AG09309 (cell line): ENCODE measurements around the gene RBMS3.

ENCODE experiments used
- DNase-seq: peaks from one replicate; pipeline ENCODE4 v3.0.0-alpha.2; 2010; ENCODE audit warnings: low read depth
- H3K4me3 ChIP-seq: 2 replicates; pipeline ENCODE4 v1.5.1; 2011; ENCODE audit warnings: mild to moderate bottlenecking, low read depth, low read length, moderate library complexity; ENCODE audit not compliant: control insufficient read depth
- CTCF ChIP-seq: IDR thresholded peaks from 2 replicates; pipeline ENCODE4 v1.5.1; 2011; ENCODE audit warnings: mild to moderate bottlenecking, low read depth, low read length, inconsistent platforms; ENCODE audit not compliant: insufficient read depth, control insufficient read depth; ENCODE audit errors: missing control alignments

The RBMS3 gene

GRCh38 chr3:29827756-29828155, 546.9 kb downstream of the RBMS3 start:
- no peak for DNase-seq
- no peak overlapping the region for H3K4me3 ChIP-seq
- TF ChIP-seq CTCF = no peak

DNA sequence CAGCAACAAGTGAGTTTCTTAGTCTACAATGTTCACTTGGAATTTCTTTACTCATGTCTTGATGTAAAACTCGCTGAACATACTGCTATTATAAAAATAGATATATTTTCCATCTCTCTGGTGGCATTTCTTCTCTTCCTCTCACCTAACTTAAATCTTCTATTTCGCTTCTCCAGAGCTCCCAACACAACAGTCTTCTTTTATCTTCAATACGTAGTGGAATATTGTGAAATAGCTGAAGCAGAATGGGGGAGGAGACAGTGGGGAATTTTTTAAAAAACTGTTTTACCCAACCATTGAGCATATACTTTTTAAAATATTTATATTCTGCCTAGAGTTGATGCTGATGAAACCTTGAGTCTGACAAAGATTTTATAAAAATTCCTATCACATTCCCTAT, 548.5 kb downstream of the RBMS3 start:
- H3K4me3 ChIP-seq = no peak overlapping the region
- TF ChIP-seq CTCF = no peak
- DNase-seq = no peak

DNA sequence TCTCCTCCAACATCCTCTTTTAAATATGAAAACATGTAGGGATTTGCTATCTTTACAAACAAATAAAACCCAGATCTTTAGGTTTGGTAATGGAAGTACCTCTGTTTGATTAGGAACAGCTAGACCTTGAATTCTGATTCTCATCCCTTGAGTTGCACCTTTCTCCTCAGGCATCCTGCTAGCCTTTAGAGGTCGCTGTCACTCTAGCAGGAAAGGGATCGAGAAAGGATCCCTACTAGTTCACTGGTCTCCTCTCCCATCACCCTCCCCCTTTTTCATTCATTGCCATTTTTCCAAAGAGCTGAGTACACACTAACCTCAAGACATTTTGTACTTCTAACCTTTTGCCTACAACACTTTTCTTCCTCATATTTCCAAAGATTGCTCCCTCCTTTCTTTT, 569.8 kb downstream of the RBMS3 start:
- TF ChIP-seq CTCF = no peak
- no peak overlapping the region for H3K4me3 ChIP-seq
- DNase-seq = no peak

DNA sequence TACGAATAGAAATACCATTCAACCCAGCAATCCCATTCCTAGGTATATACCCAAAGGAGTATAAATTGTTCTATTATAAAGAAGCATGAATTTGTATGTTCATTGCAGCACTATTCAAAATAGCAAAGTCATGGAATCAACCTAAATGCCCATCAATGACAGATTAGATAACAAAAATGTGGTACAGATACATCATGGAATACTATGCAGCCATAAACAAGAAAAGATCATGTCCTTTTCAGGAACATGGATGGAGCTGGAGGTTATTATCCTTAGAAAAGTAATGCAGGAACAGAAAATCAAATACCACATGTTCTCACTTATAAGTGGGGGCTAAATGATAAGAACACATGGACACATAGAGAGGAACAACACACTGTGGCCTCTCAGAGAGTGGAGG, 571.9 kb downstream of the RBMS3 start:
- DNase-seq = no peak
- TF ChIP-seq CTCF = no peak

DNA sequence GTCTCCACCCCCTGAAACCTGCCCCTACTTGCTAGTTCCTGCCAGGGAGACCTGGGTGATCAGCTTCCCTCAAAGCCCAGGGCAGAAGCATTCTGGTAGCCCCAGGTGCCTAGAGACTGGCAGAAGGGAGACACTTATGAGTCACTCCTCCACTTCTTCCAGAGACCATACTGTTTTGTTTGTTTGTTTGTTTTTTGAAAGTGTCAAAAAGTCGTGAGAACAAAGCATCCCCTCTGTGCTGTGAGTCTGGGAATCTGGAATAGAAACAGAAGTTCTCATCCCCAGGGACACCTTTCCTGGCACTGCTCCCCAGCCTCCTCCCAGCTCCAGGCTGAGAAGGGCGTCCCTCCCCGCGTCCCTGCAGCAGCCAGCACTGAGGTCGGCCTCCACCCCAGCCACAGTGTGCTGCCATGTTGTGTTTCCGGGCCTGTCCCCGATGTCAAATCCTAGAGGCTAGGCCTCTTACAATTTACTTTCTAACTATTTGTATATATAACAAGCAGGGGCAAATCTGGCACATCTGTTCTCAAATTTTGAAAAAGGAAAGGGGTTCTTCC, 573.0 kb downstream of the RBMS3 start:
- DNase-seq = no peak
- no peak overlapping the region for H3K4me3 ChIP-seq
- TF ChIP-seq CTCF = no peak

More for the DNA sequence above, 571.9 kb downstream of the RBMS3 start:
- H3K4me3 ChIP-seq = no peak overlapping the region

- no peak overlapping the region for H3K4me3 ChIP-seq
- DNase-seq = no peak
- TF ChIP-seq CTCF = no peak
Measured at GRCh38 chr3:29854821-29855220, 574.0 kb downstream of the RBMS3 start.

DNA sequence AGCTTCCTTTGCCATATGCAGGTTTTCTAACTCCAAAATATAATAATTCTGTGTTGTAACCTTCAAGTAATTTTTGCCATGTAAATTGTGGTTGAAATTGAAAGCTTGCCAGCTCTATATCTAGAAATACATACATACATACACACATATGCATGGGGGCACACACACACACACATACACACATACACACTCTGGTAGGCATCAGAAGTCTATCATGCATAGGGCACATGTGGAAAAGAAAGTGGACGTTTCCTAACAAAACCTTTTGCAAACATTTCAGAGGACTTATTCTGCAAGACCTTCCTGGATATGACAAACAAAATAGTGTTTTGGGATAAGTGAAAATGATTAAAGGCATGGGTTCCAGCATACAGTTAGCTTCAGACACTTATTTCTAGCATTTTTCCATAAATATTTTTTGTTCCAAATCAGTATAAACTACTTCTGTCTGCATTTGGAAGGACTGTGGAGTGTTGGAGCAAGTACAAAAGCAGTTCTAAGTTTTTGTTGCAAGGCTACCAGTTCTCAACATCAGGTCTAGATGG, 578.9 kb downstream of the RBMS3 start:
- no peak overlapping the region for H3K4me3 ChIP-seq
- TF ChIP-seq CTCF = no peak
- no peak for DNase-seq
